ENCODE data around the gene NAT9. TPM values are rescaled to one million over a fixed set of nuclear protein-coding genes. Genes with fewer than 3 reads are reported as not detected.

Gene NAT9
- total and polyA plus RNA-seq, 2 donors (not counting 3 experiments of a cell fraction or from before 2014, with no cell fraction given), result 39.3 to 44.8 TPM

DNA sequence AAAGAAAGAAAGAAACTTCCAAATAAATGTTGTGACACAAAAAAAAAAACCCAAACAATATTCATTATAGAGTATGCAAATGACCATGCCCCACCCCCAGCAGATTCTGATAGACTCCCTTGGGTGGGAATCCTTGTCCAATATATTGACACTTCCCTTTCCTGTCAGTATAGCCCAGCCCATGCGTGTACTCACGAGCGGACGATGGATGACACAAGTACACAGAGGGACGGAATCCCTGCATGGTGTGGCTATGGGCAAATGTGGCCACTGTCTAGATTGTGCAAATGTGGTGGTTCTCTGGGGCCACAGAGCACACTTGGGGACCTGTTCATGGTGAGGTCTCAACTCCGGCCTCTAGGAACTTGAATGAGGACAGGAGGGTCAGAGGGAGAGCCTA lies 36.0 kb downstream of the NAT9 start:
- Histone ChIP-seq H3K27me3 (ENCODE audit: control insufficient read depth in 2 of 2, insufficient read depth in 2 of 2, low read length in 2 of 2) (peaks cover 29 to 39% of the 10 kb centered on the region in 2 experiments), H3K79me2 (ENCODE audit: control insufficient read depth, insufficient read depth, low read length) (no peaks in the 10 kb centered on the region), H3K36me3 (ENCODE audit: control insufficient read depth in 2 of 2, extremely low read depth in 1 of 2, insufficient read depth in 2 of 2, low read length in 2 of 2) (no peaks in the 10 kb centered on the region), H3K9ac (replicated peaks; ENCODE audit: extremely low read depth, insufficient read depth, low read length) (no peak overlapping the region), H2AFZ (ENCODE audit: low read depth, low read length) (no peak overlapping the region), H3K4me3 (replicated peaks in 1 of 3; ENCODE audit: insufficient read depth in 1 of 3, low read depth in 1 of 3, low read length in 3 of 3) (no peak overlapping the region), H3K27ac (ENCODE audit: insufficient read depth, low read depth, low read length) (no peak overlapping the region), H4K20me1 (replicated peaks; ENCODE audit: control insufficient read depth, extremely low read depth, insufficient read depth, low read length) (no peaks in the 10 kb centered on the region), H3K4me2 (ENCODE audit: insufficient read depth, low read length) (no peak overlapping the region), H3K9me1 (replicated peaks; ENCODE audit: control insufficient read depth, extremely low read depth, insufficient read depth, low read length) (no peaks in the 10 kb centered on the region), H3K4me1 (ENCODE audit: control insufficient read depth, extremely low read depth, insufficient read depth, low read length) (peaks cover 8% of the 10 kb centered on the region), H3K9me3 (replicated peaks; ENCODE audit: control insufficient read depth, insufficient read depth, low read length) (no peaks in the 10 kb centered on the region)
- TF ChIP-seq POLR2AphosphoS5 (IDR thresholded peaks at IDR 0.05; ENCODE audit: insufficient read depth, low read depth, low read length) (no peak), MYC (IDR thresholded peaks at IDR 0.05; ENCODE audit: low read depth, low read length) (no peak), FOS (IDR thresholded peaks at IDR 0.05; ENCODE audit: borderline replicate concordance, insufficient read depth, low read length) (no peak), GATA2 (IDR thresholded peaks at IDR 0.05; ENCODE audit: insufficient read depth, insufficient read length, low read depth, low read length) (no peak), JUN (IDR thresholded peaks at IDR 0.05; ENCODE audit: borderline replicate concordance, insufficient read depth, insufficient read length, low read depth) (no peak), POLR2A (IDR thresholded peaks at IDR 0.05; ENCODE audit: low read depth, low read length) (no peak)
- TF ChIP-seq, protein P1, sequence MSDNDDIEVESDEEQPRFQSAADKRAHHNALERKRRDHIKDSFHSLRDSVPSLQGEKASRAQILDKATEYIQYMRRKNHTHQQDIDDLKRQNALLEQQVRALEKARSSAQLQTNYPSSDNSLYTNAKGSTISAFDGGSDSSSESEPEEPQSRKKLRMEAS (IDR thresholded peaks at IDR 0.05; ENCODE audit: insufficient read depth, insufficient read length), result no peak
- TF ChIP-seq, protein P2, sequence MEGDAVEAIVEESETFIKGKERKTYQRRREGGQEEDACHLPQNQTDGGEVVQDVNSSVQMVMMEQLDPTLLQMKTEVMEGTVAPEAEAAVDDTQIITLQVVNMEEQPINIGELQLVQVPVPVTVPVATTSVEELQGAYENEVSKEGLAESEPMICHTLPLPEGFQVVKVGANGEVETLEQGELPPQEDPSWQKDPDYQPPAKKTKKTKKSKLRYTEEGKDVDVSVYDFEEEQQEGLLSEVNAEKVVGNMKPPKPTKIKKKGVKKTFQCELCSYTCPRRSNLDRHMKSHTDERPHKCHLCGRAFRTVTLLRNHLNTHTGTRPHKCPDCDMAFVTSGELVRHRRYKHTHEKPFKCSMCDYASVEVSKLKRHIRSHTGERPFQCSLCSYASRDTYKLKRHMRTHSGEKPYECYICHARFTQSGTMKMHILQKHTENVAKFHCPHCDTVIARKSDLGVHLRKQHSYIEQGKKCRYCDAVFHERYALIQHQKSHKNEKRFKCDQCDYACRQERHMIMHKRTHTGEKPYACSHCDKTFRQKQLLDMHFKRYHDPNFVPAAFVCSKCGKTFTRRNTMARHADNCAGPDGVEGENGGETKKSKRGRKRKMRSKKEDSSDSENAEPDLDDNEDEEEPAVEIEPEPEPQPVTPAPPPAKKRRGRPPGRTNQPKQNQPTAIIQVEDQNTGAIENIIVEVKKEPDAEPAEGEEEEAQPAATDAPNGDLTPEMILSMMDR (IDR thresholded peaks at IDR 0.05; ENCODE audit: extremely low read depth in 1 of 2, insufficient read depth in 1 of 2, low read depth in 1 of 2, low read length in 2 of 2), result no peak
- dilution Hi-C loops (cut with MboI; ENCODE audit: extremely low pct_ligation_motif_present, low sequenced_read_pairs), result no loop called here
- DNase-seq (ENCODE audit: low read depth, low spot score) (no peak), FAIRE-seq (no peak)
- ChIA-PET CTCF (interaction anchor here (1.9 kb wide), 1 partner anchor 9 kb away, joined by 5 read pairs; no protein-coding TSS in a partner anchor), POLR2A (no interaction called here)
- intact Hi-C loops (cut with micrococcal nuclease), result loop anchor here (5.0 to 10.0 kb wide), 2 partner anchors 52 to 1425 kb away; partner anchors contain the start of gene CDC42EP4
- no TSS peak for BruUV-seq (replicated peaks)

Data from endothelial cell of umbilical vein (primary cell).